GM18858 (cell line): ENCODE results near the gene IDH3A.
A peak's percentile ranks its signal among the peaks of the same experiment; 100 is the strongest.
"Not testable (repeated sequence)": the region's sequence is repeated elsewhere in the genome, so short reads cannot be mapped to it uniquely, and the experiment has no call there.

Source experiments
- ATAC-seq: cut with Tn5 transposase; IDR thresholded peaks from one replicate; pipeline ENCODE4 v1.9.1; 2021; ENCODE audit not compliant: unreplicated experiment

The IDH3A gene

GRCh38 chr15:78129077-78129750 lies 19.9 kb upstream of the IDH3A start:
- ATAC-seq: no peak

GRCh38 chr15:78129751-78130287 lies 19.3 kb upstream of the IDH3A start:
- no peak for ATAC-seq

GRCh38 chr15:78130466-78131294 lies 18.5 kb upstream of the IDH3A start:
- ATAC-seq: peak; percentile 36

- ATAC-seq: peak; percentile 51
Measured at GRCh38 chr15:78131295-78132061, 17.7 kb upstream of the IDH3A start, which contains the start of gene CIB2. CIB2 (minus strand) TSS chr15:78131445; CDS start chr15:78131215, 230 bp downstream.

- ATAC-seq: no peak
Measured at GRCh38 chr15:78133801-78134200, 15.4 kb upstream of the IDH3A start.

GRCh38 chr15:78139578-78139977 lies 9.6 kb upstream of the IDH3A start:
- ATAC-seq: no peak

GRCh38 chr15:78140292-78140691 lies 8.9 kb upstream of the IDH3A start:
- ATAC-seq: no peak

- ATAC-seq: no peak
Measured at GRCh38 chr15:78142332-78142731, 6.8 kb upstream of the IDH3A start.

GRCh38 chr15:78146425-78147154 lies 2.6 kb upstream of the IDH3A start:
- no peak for ATAC-seq

- ATAC-seq: no peak
Measured at GRCh38 chr15:78147566-78147965, 1.6 kb upstream of the IDH3A start.

GRCh38 chr15:78148392-78149067 lies 632 bp upstream of the IDH3A start:
- ATAC-seq: no peak

- no peak for ATAC-seq
Measured at GRCh38 chr15:78149805-78150751, 916 bp downstream of the IDH3A start.

GRCh38 chr15:78151075-78151474 lies 1.9 kb downstream of the IDH3A start:
- ATAC-seq: not testable (repeated sequence)

- no peak for ATAC-seq
Measured at GRCh38 chr15:78154955-78155354, 5.8 kb downstream of the IDH3A start.

- no peak for ATAC-seq
Measured at GRCh38 chr15:78155355-78155939, 6.3 kb downstream of the IDH3A start.

GRCh38 chr15:78156653-78157052 lies 7.5 kb downstream of the IDH3A start:
- ATAC-seq: no peak

- no peak for ATAC-seq
Measured at GRCh38 chr15:78157203-78157602, 8.0 kb downstream of the IDH3A start.

- ATAC-seq: no peak
Measured at GRCh38 chr15:78159395-78159794, 10.2 kb downstream of the IDH3A start.

GRCh38 chr15:78162038-78162437 lies 12.9 kb downstream of the IDH3A start:
- ATAC-seq: no peak
